Activated CD8-positive, alpha-beta memory T cell treated with anti-CD3 and anti-CD28 coated beads for 1 hour (primary cell): ENCODE results near the gene GPR61.

Experiments
- DNase-seq, 2 donors: peaks; one replicate each; pipeline ENCODE4 v3.0.0-alpha.2; 2020; ENCODE audit warnings: low read depth in 1 of 2; ENCODE audit errors: extremely low read depth in 1 of 2

The GPR61 gene

DNA sequence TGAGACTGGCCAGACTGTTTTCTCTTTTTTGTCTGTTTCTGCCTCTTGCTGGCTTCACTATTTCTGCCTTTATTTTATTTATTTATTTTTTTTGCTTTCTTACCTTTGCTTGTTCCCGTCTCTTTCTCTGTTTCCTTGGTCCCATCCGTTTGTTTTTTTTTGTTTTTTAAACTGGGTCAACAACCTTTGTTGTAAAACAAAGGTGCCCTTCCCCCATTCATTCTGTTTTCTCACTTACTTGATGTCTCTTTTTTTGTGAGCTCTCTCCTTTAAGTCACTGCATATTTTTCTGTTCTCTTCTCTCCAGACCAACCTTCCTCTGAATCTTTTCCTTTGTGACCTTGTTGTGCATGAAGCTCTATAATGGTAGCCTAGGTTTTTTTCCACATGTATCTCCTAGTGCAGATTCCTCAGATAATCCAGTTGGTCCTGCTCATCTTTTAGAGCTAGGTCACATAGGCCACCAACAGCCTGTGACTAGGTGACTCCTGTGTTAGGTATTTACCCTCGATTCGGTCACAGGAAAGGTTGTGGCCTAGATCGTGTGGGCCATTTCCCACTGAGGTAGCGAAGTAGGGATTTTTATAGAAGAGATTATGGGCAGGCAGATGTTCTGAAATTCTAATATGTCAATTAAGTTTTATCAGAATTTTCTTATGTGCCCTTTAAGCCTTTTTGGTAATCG, 24.7 kb downstream of the GPR61 start:
- no peak for DNase-seq

DNA sequence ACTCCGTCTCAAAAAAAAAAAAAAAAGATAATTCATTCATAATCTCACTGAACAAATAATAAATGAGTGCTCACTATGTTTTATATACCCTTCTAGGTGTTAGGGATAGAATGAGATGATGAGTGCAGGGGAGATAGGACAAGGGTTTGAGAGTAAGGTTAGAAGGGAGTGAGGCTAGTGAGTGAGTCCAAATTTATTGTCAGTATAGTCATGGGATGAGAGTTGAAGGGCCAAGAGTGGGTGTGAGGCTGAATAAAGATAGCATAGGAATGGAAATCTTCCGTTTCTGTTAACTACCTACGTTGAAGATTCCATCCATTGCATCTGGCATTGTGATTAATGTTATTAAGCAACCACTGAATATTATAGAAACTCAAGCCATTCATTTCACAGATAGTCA, 25.6 kb downstream of the GPR61 start:
- no peak for DNase-seq

DNA sequence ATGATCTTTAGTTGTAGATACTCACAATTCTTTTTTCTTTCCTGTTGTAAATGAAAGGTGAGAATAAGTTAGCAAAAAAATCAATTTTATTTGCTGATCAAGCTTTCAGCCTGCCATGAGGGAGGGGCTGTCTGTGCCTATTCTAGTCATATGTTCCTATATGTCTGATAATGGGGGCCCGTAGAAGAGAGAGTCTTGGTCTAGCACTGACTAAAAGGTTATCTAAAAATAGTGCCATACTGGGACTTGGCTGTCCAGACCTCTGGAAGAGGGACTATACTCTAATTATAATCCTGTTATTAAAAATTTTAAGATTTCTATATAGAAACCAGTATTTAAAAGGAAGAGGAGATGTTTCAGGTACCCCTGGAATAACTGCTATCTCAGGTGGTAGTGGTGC, 27.3 kb downstream of the GPR61 start:
- DNase-seq = no peak

DNA sequence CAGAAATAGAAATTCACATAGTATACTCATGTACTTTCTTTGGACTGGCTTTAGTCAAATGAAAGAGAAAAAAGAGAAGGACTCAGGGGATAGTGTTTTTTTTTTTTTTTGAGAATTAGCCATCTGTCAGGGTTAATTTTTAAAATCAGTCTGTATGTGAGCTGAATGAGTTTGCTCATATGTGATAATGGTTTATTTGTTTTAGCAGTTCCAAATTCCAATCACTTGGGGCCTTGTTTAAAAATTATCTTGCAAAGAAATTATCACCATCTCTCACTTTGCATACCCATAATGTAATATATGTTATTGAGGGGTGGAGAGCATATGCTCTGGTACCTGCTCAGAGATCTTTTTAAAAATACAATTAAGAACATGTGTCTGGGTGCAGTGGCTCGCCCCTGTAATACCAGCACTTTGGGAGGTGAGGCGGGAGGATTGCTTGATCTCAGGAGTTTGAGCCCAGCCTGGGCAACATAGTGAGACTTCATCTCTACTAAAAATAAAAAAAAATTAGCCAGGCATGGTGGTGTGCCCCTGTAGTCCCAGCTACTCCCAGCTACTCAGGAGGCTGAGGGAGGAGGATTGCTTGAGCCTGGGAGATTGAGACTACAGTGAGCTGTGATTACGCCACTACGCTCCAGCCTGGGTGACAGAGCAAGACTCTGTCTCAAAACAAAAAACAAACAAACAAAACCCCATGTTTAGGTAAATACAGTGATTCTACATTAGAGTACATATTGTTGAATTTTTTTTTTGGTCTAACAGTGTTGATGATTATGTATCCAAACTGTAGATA, 28.4 kb downstream of the GPR61 start:
- DNase-seq = no peak

DNA sequence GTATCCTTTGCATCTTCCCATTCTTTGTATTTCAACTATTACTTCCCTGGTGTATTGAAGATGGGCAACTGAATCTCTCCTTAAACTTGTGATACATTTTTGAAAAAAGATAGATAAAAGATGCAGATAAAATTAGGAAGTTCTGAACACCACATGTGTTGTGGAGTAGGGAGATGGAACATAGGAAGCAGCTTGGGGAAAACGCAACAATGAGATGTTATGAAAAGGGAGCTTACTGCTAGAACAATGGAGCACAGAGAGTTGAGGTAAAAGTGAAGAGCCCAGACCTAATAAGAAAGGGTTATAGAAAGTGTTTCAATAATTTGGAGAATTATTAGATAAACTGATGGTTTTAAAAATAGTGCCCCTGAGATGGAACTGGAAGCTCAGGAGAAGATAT, 29.7 kb downstream of the GPR61 start:
- no peak for DNase-seq

DNA sequence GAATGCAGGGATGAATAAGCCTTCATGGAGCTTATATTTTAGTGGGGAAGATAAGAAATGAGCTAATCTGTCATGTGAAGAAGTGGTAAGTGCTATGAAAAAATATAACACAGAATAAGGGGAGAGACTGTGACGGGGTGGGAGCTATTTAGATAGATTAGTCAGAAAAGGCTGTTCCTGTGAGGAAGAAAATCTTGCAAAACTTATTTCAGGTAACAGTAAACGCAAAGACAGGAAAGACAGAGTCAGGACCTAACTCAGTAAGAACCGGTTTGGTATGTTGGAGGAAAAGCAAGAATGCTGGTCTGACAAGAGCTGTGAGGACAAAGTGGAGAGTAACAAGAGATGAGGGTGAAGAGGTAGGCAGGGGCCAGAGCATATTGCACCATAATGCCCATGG, 30.7 kb downstream of the GPR61 start:
- no peak for DNase-seq

DNA sequence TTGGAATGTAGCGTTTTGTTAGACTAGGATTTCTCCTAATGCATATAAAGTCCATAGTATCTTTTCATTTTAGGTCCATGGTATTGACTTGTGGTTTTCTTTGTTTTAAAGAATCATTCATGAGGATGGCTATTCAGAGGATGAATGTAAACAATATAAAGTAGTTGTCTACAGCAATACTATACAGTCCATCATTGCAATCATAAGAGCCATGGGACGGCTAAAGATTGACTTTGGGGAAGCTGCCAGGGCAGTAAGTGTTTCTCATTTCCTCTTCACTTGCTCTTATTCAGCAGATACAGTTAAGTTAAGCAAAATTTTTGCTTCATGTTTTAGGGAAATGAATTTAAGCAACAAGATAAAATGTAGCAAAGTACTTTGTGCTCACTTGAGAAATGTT, 34.1 kb downstream of the GPR61 start:
- DNase-seq = no peak

DNA sequence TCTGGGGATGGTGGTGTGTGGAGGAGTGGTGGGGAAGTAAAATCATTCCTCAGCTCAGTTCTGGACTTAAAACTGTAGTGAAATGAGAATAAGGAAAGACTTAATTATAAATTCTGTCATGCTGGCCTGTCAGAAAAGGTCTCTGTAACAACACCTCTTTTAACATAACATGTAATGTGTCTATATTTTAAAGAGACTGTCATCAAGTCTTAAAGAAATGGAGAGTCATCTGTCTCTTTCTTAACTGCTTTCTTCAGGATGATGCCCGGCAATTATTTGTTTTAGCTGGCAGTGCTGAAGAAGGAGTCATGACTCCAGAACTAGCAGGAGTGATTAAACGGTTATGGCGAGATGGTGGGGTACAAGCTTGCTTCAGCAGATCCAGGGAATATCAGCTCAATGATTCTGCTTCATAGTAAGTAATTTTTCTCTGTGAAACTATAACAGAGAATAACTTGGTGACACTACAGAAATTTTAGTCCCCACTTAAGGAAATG, 39.3 kb downstream of the GPR61 start:
- no peak for DNase-seq

DNA sequence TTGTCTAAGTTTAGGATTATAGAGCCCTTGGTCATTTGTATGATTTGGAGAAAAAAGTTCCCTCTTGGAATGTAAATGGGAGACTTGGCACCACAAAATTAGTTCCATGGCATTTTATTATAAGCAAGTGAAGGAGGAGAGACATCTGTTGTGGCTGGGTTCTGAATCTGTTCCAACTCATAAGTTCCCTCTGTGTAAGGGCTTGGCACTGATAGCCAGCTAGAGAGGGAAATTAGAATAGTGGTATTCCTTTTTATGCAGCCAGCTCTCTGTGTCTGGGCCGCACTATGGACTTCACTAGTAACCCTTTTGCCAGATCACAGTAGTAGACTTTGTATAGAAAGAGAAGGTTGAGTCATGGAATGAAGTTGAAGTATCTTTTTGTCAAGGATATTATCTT, 39.8 kb downstream of the GPR61 start:
- DNase-seq = no peak

DNA sequence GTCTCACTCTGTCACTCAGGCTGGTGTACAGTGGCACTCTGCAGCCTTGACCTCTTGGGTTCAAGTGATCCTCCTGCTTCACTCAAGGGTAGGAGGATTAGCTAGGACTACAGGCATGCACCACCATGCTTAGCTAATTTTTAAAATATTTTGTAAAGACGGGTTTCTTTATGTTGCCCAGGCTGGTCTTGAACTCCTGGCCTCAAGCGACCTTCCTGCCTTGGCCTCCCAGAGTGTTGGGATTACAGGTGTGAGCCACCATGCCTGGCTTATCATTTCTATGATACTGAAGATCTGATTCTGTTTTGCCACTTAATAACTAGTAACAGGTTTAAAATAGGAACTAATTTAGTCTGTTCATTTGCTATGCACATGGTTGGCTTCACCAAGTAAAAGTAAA, 42.3 kb downstream of the GPR61 start:
- DNase-seq = no peak

DNA sequence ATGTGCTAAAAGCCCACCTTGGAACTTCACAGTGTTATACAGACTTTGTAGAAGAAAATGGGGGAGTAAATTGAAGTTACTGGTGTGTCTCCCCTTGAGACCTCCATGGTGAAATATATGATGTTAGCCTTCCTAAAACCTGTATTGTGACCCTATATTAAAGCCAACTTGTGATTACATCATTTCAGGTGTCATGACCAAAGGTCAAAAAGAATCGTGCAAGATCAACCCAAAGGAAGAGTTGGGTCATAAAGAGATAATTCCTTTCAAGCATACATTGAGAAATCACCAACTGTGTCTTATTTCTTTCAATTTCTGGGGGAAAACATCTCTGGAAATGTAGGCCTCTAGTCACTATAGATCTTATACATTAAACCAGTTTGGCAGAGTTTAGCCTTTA, 45.1 kb downstream of the GPR61 start:
- no peak for DNase-seq

DNA sequence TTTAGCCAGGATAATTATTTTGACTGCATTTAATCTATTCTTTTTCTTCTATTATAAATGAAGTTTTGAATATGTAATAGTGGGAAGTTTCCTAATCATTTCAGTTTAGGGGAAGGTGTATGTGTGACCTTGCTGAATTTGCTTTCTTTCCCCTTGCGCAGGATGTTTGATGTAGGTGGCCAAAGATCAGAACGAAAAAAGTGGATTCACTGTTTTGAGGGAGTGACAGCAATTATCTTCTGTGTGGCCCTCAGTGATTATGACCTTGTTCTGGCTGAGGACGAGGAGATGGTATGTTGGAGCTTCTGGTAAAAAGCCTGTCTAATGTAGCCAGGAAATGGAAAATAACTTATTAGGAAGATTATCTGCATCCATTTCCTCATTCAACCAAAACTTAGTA, 46.4 kb downstream of the GPR61 start:
- DNase-seq = no peak

DNA sequence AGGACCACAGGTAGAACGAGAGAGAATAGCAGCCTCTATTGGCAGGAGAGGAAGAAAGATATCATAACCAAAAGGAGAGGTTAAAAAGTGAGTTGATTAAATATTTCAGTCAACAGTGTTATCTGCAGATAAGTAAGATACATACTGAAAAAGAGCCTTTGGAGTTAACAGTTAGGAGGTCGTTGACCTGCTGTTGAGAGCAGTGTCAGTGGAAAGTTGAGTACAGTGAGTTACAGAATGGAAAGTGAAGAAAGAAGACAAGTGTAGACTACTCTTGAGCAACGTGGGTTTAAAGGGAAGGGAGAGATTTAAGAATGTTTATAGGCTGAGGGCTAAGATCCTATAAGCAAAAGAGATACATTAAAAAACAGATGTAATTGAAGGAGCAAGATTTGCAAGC, 49.5 kb downstream of the GPR61 start:
- no peak for DNase-seq

DNA sequence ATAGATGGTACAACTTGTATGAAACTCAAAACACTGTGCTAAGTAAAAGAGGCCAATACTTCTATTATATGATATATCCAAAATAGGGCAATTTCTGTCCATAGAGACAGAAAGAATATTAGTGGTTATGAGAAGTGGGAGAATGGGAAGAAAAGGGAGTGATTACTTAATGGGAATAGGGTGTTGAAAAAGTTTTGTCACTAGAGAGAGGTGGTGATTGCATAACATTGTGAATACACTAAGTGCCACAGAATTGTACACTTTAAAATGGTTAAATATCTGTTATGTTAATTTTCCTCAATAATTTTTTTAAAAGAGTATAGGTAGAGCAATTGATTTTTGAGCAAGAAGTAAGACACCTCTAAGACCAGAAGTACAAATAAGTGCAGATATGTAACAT, 50.0 kb downstream of the GPR61 start:
- DNase-seq = no peak

DNA sequence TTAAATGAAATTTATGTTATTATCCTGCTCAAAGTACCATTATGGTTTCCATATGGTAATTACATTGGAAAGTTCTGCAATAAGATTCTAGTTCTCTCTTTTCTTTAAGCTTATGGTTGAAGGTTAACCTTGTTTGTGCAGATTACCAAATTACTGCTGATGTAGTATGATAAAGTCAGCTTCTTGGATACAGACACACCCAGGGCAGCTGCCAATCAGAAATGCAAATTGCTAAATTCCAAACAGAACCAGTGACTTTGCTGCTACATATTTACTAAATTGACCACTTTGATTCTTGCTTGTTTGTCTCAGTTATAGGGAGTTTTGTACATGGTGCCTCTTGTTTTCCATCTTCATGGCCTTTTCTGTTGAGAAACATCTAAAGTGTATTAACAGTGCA, 53.2 kb downstream of the GPR61 start:
- no peak for DNase-seq

DNA sequence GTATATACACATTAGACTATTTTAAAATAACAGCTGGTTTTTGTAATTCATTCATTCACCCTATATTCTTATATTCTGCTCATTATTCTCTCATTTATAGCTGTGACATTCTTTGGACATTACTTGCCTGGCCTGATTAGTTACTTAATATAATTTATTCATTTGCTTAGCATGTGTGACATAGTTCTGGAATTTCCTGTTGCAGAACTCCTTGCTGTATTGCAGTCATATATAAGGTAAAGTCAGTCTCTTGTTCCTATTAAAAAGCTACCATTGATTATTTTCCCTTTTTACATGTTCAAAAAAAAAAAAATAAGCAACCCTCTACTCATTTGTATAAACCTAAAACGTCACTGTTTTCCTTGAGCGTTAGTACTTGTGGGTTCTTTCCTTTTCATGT, 55.9 kb downstream of the GPR61 start:
- no peak for DNase-seq
